GM06990 (cell line): ENCODE results near the gene GJE1.
"Not testable (repeated sequence)": the region's sequence is repeated elsewhere in the genome, so short reads cannot be mapped to it uniquely, and the experiment has no call there.

Experiments
- DNase-seq: peaks from one replicate; pipeline ENCODE4 v3.0.0-alpha.2; 2011; ENCODE audit not compliant: insufficient read length; ENCODE audit errors: extremely low read depth
- H3K27me3 ChIP-seq: replicated peaks from 2 replicates; pipeline ENCODE4 v1.6.0; 2011; ENCODE audit warnings: low read length; ENCODE audit not compliant: control insufficient read depth, insufficient read depth
- H3K36me3 ChIP-seq: 2 replicates; pipeline ENCODE4 v1.5.1; 2011; ENCODE audit warnings: low read length; ENCODE audit not compliant: control insufficient read depth, insufficient read depth
- H3K4me3 ChIP-seq: replicated peaks from 2 replicates; pipeline ENCODE4 v1.5.1; 2011; ENCODE audit warnings: low read depth, mild to moderate bottlenecking, control low read depth, low read length
- CTCF ChIP-seq: IDR thresholded peaks from 2 replicates; pipeline ENCODE4 v1.5.1; 2011; ENCODE audit warnings: low read length, control low read depth, mild to moderate bottlenecking, inconsistent platforms; ENCODE audit not compliant: insufficient read depth, poor library complexity, severe bottlenecking

GJE1 gene

GRCh38 chr6:142155895-142156757, 23.4 kb downstream of the GJE1 start:
- no peak for DNase-seq
- H3K4me3 ChIP-seq: no peak overlapping the region
- TF ChIP-seq CTCF: no peak
- H3K36me3 ChIP-seq: no peaks in the 10 kb centered on the region
- H3K27me3 ChIP-seq: no peaks in the 10 kb centered on the region

- H3K36me3 ChIP-seq, H3K4me3 ChIP-seq, DNase-seq, H3K27me3 ChIP-seq: not testable (repeated sequence)
These were observed 24.0 kb downstream of the GJE1 start for GRCh38 chr6:142156758-142157068.

GRCh38 chr6:142162780-142163179, 30.1 kb downstream of the GJE1 start:
- TF ChIP-seq CTCF: no peak
- Histone ChIP-seq H3K4me3 (no peak overlapping the region), H3K27me3 (no peaks in the 10 kb centered on the region), H3K36me3 (peaks cover 2% of the 10 kb centered on the region; the same call in 1 of the 2 replicates)
- DNase-seq: no peak

- Histone ChIP-seq H3K36me3 (peaks cover 2% of the 10 kb centered on the region; the same call in 1 of the 2 replicates), H3K4me3 (no peak overlapping the region), H3K27me3 (no peaks in the 10 kb centered on the region)
- TF ChIP-seq CTCF: no peak
- no peak for DNase-seq
These were observed 32.5 kb downstream of the GJE1 start for GRCh38 chr6:142165227-142165626.

- Histone ChIP-seq H3K36me3 (peaks cover 2% of the 10 kb centered on the region; the same call in 1 of the 2 replicates), H3K27me3 (no peaks in the 10 kb centered on the region), H3K4me3 (no peak overlapping the region)
- DNase-seq: no peak
- TF ChIP-seq CTCF: no peak
These were observed 34.3 kb downstream of the GJE1 start for GRCh38 chr6:142167071-142167470.

- Histone ChIP-seq H3K4me3 (no peak overlapping the region), H3K36me3 (peaks cover 2% of the 10 kb centered on the region), H3K27me3 (no peaks in the 10 kb centered on the region)
- no peak for TF ChIP-seq CTCF
- no peak for DNase-seq
These were observed 34.8 kb downstream of the GJE1 start for GRCh38 chr6:142167486-142167885.
